Spleen (tissue), 7 donors: ENCODE data around the gene TSNAXIP1.

ENCODE experiments used
- POLR2A ChIP-seq, 3 donors: fragments of 450-650 bp; IDR thresholded peaks; one replicate each; pipeline ENCODE4 v1.5.1; 2017; ENCODE audit warnings: antibody characterized with exemption in 3 of 3, mild to moderate bottlenecking in 1 of 3
- POLR2AphosphoS5 ChIP-seq, 3 donors: sonication (generic); formaldehyde crosslinking; IDR thresholded peaks; one replicate each; pipeline ENCODE4 v1.5.1; 2017; ENCODE audit warnings: antibody characterized with exemption in 3 of 3
- TF ChIP-seq, protein P1 (sequence below), 11 experiments: fragments of 200-600 bp in 7 of 11; fragments of 450-650 bp in 4 of 11; sonication (generic) in 4 of 11; IDR thresholded peaks in 8 of 11; conservative IDR thresholded peaks in 3 of 11; 1 replicate in 7 of 11; 2 replicates in 4 of 11; pipeline versions ENCODE4 v1.4.0 to v1.8.0; 2016 to 2021; ENCODE audit warnings: antibody characterized with exemption in 11 of 11, inconsistent platforms in 4 of 11, mild to moderate bottlenecking in 1 of 11
- donor health status: DM: no; HTN: no; CAD: no; lungs with moderate emphysema.
- donor health status: DM: no; HTN: no; CAD: no.
- donor health status: DM: no; HTN: no; CAD: no.

DNA sequence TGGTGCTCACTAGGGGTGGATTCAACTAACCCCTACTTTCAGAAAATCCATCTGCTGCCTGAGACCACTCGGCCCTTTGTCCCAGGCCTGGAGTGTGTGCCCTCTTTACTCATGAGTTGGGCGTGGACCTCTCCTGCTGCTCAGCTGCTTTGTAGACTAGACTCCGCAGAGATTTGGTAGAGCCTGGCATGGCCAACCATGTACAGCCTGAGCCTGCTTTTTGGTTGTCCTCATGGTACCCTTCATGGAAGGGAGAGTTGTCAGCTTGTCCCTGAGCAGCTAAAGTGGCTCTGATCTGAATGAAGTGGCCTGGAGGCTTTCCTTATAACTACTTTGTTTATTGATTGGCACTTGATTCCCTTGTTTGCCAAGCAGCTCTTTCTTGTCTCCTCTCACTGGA lies 67.7 kb downstream of the TSNAXIP1 start:
- TF ChIP-seq, protein P1, sequence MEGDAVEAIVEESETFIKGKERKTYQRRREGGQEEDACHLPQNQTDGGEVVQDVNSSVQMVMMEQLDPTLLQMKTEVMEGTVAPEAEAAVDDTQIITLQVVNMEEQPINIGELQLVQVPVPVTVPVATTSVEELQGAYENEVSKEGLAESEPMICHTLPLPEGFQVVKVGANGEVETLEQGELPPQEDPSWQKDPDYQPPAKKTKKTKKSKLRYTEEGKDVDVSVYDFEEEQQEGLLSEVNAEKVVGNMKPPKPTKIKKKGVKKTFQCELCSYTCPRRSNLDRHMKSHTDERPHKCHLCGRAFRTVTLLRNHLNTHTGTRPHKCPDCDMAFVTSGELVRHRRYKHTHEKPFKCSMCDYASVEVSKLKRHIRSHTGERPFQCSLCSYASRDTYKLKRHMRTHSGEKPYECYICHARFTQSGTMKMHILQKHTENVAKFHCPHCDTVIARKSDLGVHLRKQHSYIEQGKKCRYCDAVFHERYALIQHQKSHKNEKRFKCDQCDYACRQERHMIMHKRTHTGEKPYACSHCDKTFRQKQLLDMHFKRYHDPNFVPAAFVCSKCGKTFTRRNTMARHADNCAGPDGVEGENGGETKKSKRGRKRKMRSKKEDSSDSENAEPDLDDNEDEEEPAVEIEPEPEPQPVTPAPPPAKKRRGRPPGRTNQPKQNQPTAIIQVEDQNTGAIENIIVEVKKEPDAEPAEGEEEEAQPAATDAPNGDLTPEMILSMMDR (IDR thresholded peaks at IDR 0.05 in 8 of 11, conservative IDR thresholded peaks at IDR 0.05 in 3 of 11): no peak
- TF ChIP-seq POLR2AphosphoS5 (IDR thresholded peaks at IDR 0.05) (no peak), POLR2A (IDR thresholded peaks at IDR 0.05) (no peak)
